ENCODE measurements around the gene PHC2.

GRCh38 chr1:33429332-33429731 is 1.6 kb downstream of the PHC2 start:
- no peak for TF ChIP-seq POLR2AphosphoS5 (IDR thresholded peaks at IDR 0.05)
- TF ChIP-seq CTCF (IDR thresholded peaks at IDR 0.05) = no peak
- TF ChIP-seq POLR2A (IDR thresholded peaks at IDR 0.05) = no peak
- TF ChIP-seq EP300 (IDR thresholded peaks at IDR 0.05) = no peak
